Stomach (tissue), 9 donors: Measurements from ENCODE around the gene NRAP. TPM values are rescaled to one million over a fixed set of nuclear protein-coding genes. Genes with fewer than 3 reads are reported as not detected.

Experiments used
- DNase-seq, 2 donors: peaks; one replicate each; pipeline versions ENCODE4 v3.0.0 to v3.0.0-alpha.2; 2013 to 2019
- H3K27ac ChIP-seq, 5 donors: fragments of 200-600 bp in 4 of 5; sonication (generic) in 4 of 5; one replicate each; pipeline ENCODE4 v1.5.1; 2013 to 2019; ENCODE audit warnings: mild to moderate bottlenecking in 1 of 5, moderate library complexity in 1 of 5
- H3K27me3 ChIP-seq, 3 donors: fragments of 200-600 bp; sonication (generic); one replicate each; pipeline ENCODE4 v1.5.1; 2017 to 2019; ENCODE audit warnings: mixed run types in 1 of 3
- H3K36me3 ChIP-seq, 4 donors: fragments of 200-600 bp; sonication (generic); 1 replicate in 3 of 4; 2 replicates in 1 of 4; pipeline ENCODE4 v1.5.1; 2016 to 2019
- H3K4me1 ChIP-seq, 4 donors: fragments of 200-600 bp; sonication (generic); one replicate each; pipeline ENCODE4 v1.5.1; 2016 to 2019
- H3K4me3 ChIP-seq, 4 donors: fragments of 200-600 bp; sonication (generic) in 3 of 4; one replicate each; pipeline ENCODE4 v1.5.1; 2016 to 2019; ENCODE audit warnings: mild to moderate bottlenecking in 1 of 4
- H3K9me3 ChIP-seq, 4 donors: fragments of 200-600 bp; sonication (generic); one replicate each; pipeline ENCODE4 v1.5.1; 2016 to 2019
- EP300 ChIP-seq: sonication (generic); formaldehyde crosslinking; IDR thresholded peaks from one replicate; pipeline ENCODE4 v1.6.1; 2017; ENCODE audit warnings: antibody characterized with exemption
- POLR2A ChIP-seq, 4 donors: fragments of 450-650 bp; IDR thresholded peaks; one replicate each; pipeline ENCODE4 v1.6.1; 2016; ENCODE audit warnings: antibody characterized with exemption in 4 of 4, control low read depth in 2 of 4, mild to moderate bottlenecking in 1 of 4, moderate library complexity in 1 of 4
- POLR2AphosphoS5 ChIP-seq, 3 donors: sonication (generic); formaldehyde crosslinking; IDR thresholded peaks; one replicate each; pipeline ENCODE4 v1.6.1; 2016; ENCODE audit warnings: antibody characterized with exemption in 3 of 3
- WGBS, 5 donors: extraction: QIAGEN DNeasy Blood & Tissue Kit in 3 of 5; methylation state at CpG; one replicate each; pipeline versions ENCODE4 v1.1.5 to v1.1.7; 2013 to 2018; 5-methylcytosine and 5-hydroxymethylcytosine counted together
- intact Hi-C: fragments of 100-400 bp; cut with DNase I; formaldehyde crosslinking; loops from one replicate; pipeline ENCODE4 v1.15.1; 2023; ENCODE audit warnings: low total_unique reads
- polyA plus RNA-seq, 3 donors: library from polyadenylated mRNA; stranded (reverse); fragments of 200-250 nt; gene quantifications; one replicate each; pipeline ENCODE4 v1.2.3, GENCODE V29; 2013
- total RNA-seq, 5 donors: library from RNA; depleted of rRNA; stranded (reverse); fragments of >200 nt; gene quantifications; one replicate each; pipeline versions ENCODE4 v1.1.0 to v1.2.3, GENCODE V29; 2014 to 2016
- TF ChIP-seq, protein P1 (sequence below), 7 experiments: fragments of 450-650 bp in 4 of 7; fragments of 200-600 bp in 3 of 7; sonication (generic) in 3 of 7; IDR thresholded peaks; one replicate each; pipeline ENCODE4 v1.5.1; 2016 to 2019; ENCODE audit warnings: antibody characterized with exemption in 7 of 7, control low read depth in 2 of 7, mild to moderate bottlenecking in 1 of 7
- donor health status: healthy with polysubstance abuse.
- donor health status: Bipolar disorder and iron deficiency.
- donor health status: healthy.

The NRAP gene
- total and polyA plus RNA-seq, 8 donors, result 0.03 to 0.92 (median 0.19) TPM; not detected in 4

DNA sequence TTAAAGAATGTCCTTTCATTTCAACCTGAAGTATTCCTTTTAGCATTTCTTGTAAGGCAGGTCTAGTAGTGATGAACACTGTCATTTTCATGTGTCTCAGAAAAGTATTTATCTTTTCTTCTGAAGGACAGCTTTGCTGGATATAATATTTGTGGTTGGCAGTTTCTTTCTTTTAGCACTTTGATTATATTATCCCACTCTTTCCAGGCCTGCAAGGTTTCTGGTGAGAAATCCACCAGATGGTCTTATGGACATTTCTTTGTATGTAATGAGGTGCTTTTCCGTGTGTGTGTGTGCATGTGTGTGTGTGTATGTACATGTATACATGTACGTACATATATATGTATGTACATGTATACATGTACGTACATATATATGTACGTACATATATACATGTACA is 23.2 kb upstream of the NRAP start:
- no peak for TF ChIP-seq POLR2A (IDR thresholded peaks at IDR 0.05)
- TF ChIP-seq, protein P1, sequence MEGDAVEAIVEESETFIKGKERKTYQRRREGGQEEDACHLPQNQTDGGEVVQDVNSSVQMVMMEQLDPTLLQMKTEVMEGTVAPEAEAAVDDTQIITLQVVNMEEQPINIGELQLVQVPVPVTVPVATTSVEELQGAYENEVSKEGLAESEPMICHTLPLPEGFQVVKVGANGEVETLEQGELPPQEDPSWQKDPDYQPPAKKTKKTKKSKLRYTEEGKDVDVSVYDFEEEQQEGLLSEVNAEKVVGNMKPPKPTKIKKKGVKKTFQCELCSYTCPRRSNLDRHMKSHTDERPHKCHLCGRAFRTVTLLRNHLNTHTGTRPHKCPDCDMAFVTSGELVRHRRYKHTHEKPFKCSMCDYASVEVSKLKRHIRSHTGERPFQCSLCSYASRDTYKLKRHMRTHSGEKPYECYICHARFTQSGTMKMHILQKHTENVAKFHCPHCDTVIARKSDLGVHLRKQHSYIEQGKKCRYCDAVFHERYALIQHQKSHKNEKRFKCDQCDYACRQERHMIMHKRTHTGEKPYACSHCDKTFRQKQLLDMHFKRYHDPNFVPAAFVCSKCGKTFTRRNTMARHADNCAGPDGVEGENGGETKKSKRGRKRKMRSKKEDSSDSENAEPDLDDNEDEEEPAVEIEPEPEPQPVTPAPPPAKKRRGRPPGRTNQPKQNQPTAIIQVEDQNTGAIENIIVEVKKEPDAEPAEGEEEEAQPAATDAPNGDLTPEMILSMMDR (IDR thresholded peaks at IDR 0.05), result no peak
- no peak for TF ChIP-seq EP300
- TF ChIP-seq POLR2AphosphoS5 (IDR thresholded peaks at IDR 0.05), result no peak
- no peak for DNase-seq
- Histone ChIP-seq H3K27me3 (no peaks in the 10 kb centered on the region), H3K9me3 (peaks cover 0 to 15% (median 8%) of the 10 kb centered on the region in 4 donors), H3K4me3 (no peak overlapping the region), H3K27ac (no peak overlapping the region), H3K36me3 (peaks cover 1 to 14% (median 10%) of the 10 kb centered on the region in 4 donors), H3K4me1 (peaks cover 0 to 36% (median 9%) of the 10 kb centered on the region in 4 donors)
- WGBS, 5 donors, result 82 to 98% (median 97%) methylated on average over 4 of the region's 4 CpGs
- intact Hi-C loops, result no loop called here

- Histone ChIP-seq H3K27me3 (no peaks in the 10 kb centered on the region), H3K36me3 (peaks cover 0 to 6% (median 6%) of the 10 kb centered on the region in 4 donors), H3K9me3 (peaks cover 0 to 15% (median 8%) of the 10 kb centered on the region in 4 donors), H3K27ac (no peak overlapping the region), H3K4me1 (peaks cover 0 to 41% (median 16%) of the 10 kb centered on the region in 4 donors), H3K4me3 (no peak overlapping the region)
- no peak for DNase-seq
- 44 to 74% (median 71%) methylated on average over 3 of the region's 3 CpGs for WGBS, 5 donors
- TF ChIP-seq POLR2AphosphoS5 (IDR thresholded peaks at IDR 0.05) (no peak), EP300 (no peak), POLR2A (IDR thresholded peaks at IDR 0.05) (no peak)
- TF ChIP-seq, protein P1 (IDR thresholded peaks at IDR 0.05), result no peak
- intact Hi-C loops, result no loop called here
Measured at GRCh38 chr10:113686028-113686427, 22.2 kb upstream of the NRAP start.

GRCh38 chr10:113683300-113683699 is 19.5 kb upstream of the NRAP start:
- peaks cover 0 to 15% (median 8%) of the 10 kb centered on the region in 4 donors for H3K9me3 ChIP-seq
- H3K36me3 ChIP-seq, result peaks cover 0 to 6% (median 6%) of the 10 kb centered on the region in 4 donors
- H3K27ac ChIP-seq, result no peak overlapping the region
- intact Hi-C loops, result no loop called here
- TF ChIP-seq POLR2AphosphoS5 (IDR thresholded peaks at IDR 0.05), result no peak
- no peak for DNase-seq
- H3K4me3 ChIP-seq, result no peak overlapping the region
- H3K4me1 ChIP-seq, result peaks cover 0 to 32% (median 21%) of the 10 kb centered on the region in 4 donors
- no peaks in the 10 kb centered on the region for H3K27me3 ChIP-seq
- WGBS, 5 donors, result 86 to 95% (median 89%) methylated on average over 2 of the region's 2 CpGs

DNA sequence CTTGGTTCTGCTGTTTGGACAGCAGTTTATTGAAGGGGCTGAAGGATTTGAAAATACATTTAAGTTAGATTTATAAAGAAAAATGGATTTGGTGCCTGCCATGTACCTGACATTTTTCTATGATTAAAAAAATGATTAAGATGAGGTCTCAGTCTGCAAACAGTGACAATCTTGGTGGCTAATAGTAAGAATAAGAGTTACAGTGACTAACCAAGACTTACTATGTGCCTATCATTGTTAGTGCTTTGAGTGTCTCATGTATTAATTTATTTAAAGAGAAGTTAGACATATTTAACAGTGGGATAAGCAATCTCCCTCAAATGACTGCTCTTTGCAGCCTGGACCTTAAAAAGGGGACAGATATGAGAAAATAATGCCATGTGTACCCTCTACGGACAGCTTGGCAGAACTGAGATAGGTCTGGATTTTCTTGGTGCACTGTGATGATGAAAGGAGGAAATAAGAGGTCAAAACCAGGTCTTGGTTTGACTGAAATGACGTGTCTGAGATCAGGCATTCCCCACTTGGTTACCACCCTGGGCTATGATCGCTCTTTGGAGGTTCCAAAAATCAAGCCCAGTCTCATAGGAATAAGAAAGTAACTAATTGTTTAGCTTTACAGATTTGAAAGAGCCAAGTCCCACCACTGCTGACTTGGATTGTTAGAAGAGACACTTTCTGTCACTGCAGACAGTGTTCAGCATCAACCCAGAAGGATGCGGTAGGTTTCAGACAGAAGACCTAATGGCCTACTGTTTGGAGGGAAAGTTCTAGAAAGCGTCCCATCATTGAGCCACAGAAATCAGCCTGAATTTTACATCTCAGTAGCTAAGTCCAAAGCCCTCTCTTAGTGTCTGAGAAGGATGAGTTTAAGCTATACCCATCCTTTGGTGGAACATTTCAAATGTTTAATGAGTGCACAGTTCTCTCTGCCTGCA is 18.0 kb upstream of the NRAP start:
- intact Hi-C loops, result no loop called here
- Histone ChIP-seq H3K27me3 (no peaks in the 10 kb centered on the region), H3K27ac (peak overlapping the region in 3 of 5 donors; percentile 99 to 100 (median 99)), H3K4me1 (peaks cover 0 to 31% (median 21%) of the 10 kb centered on the region in 4 donors), H3K9me3 (peaks cover 0 to 7% (median under 1%) of the 10 kb centered on the region in 4 donors), H3K36me3 (peaks cover 0 to 6% (median 4%) of the 10 kb centered on the region in 4 donors), H3K4me3 (peak overlapping the region in 1 of 4 donors; percentile 84)
- TF ChIP-seq POLR2AphosphoS5 (IDR thresholded peaks at IDR 0.05) (no peak), POLR2A (IDR thresholded peaks at IDR 0.05) (no peak), EP300 (no peak)
- TF ChIP-seq, protein P1 (IDR thresholded peaks at IDR 0.05), result no peak
- no peak for DNase-seq
- WGBS, 5 donors, result 66 to 78% (median 70%) methylated on average over 5 of the region's 5 CpGs
